PC-9 (cell line): ENCODE data around the gene ATXN3L. TPM values are rescaled to one million over a fixed set of nuclear protein-coding genes. Genes with fewer than 3 reads are reported as not detected.

Source experiments
- BruUV-seq: library from RNA; stranded (reverse); fragments of 400-500 nt; replicated peaks from 2 replicates; lab custom pipeline; 2021; lab: Mats Ljungman, UMichigan
- CTCF ChIA-PET: fragments of 300-600 bp; sonication (Branson Sonifier 250); formaldehyde crosslinking; loops from one replicate; lab custom pipeline; 2022; ENCODE audit warnings: antibody characterized with exemption; lab: Charles Lee
- POLR2A ChIA-PET: fragments of 300-600 bp; sonication (Branson Sonifier 250); formaldehyde crosslinking; loops from one replicate; lab custom pipeline; 2022; ENCODE audit warnings: antibody characterized with exemption; ENCODE audit not compliant: unreplicated experiment; lab: Charles Lee
- DNase-seq, 2 experiments: peaks; one replicate each; pipeline versions ENCODE4 v3.0.0 to v3.0.0-alpha.2; 2015 to 2022; ENCODE audit warnings: mixed read lengths in 1 of 2
- H2AFZ ChIP-seq: fragments of 200-600 bp; sonication (generic); 2 replicates; pipeline ENCODE4 v1.8.1; 2017; ENCODE audit warnings: antibody characterized with exemption
- H3F3A ChIP-seq: fragments of 200-600 bp; sonication (generic); 2 replicates; pipeline ENCODE4 v1.8.1; 2017; ENCODE audit warnings: antibody characterized with exemption, mild to moderate bottlenecking, low read depth; ENCODE audit not compliant: insufficient read depth
- H3K27ac ChIP-seq: fragments of 200-600 bp; sonication (generic); 2 replicates; pipeline ENCODE4 v1.6.1; 2016; ENCODE audit warnings: mixed run types
- H3K27me3 ChIP-seq: fragments of 200-600 bp; sonication (generic); 2 replicates; pipeline ENCODE4 v1.6.1; 2016; ENCODE audit warnings: low read depth, mixed run types; ENCODE audit not compliant: insufficient read depth
- H3K36me3 ChIP-seq: fragments of 200-600 bp; sonication (generic); 2 replicates; pipeline ENCODE4 v1.6.1; 2016; ENCODE audit warnings: low read depth, mixed run types
- H3K4me1 ChIP-seq: fragments of 200-600 bp; sonication (generic); replicated peaks from 2 replicates; pipeline ENCODE4 v1.6.1; 2016; ENCODE audit warnings: mixed run types; ENCODE audit not compliant: insufficient read depth
- H3K4me2 ChIP-seq: fragments of 200-600 bp; sonication (generic); 2 replicates; pipeline ENCODE4 v1.6.1; 2017; ENCODE audit warnings: mixed run types
- H3K4me3 ChIP-seq: fragments of 200-600 bp; sonication (generic); 2 replicates; pipeline ENCODE4 v1.6.1; 2016; ENCODE audit warnings: mixed run types
- H3K79me2 ChIP-seq: fragments of 200-600 bp; sonication (generic); 2 replicates; pipeline ENCODE4 v1.6.1; 2017; ENCODE audit warnings: low read depth, mixed run types
- H3K9me2 ChIP-seq: fragments of 200-600 bp; sonication (generic); 2 replicates; pipeline ENCODE4 v1.8.1; 2017; ENCODE audit warnings: mild to moderate bottlenecking; ENCODE audit not compliant: insufficient read depth
- H3K9me3 ChIP-seq: fragments of 200-600 bp; sonication (generic); 2 replicates; pipeline ENCODE4 v1.8.1; 2016; ENCODE audit warnings: low read depth; ENCODE audit not compliant: insufficient read depth
- H4K20me1 ChIP-seq: fragments of 200-600 bp; sonication (generic); 2 replicates; pipeline ENCODE4 v1.8.1; 2017; ENCODE audit not compliant: insufficient read depth
- EZH2 ChIP-seq: fragments of 200-600 bp; sonication (generic); IDR thresholded peaks from 2 replicates; pipeline ENCODE4 v1.8.0; 2017; ENCODE audit warnings: antibody characterized with exemption, low read depth
- intact Hi-C: fragments of 100-400 bp; cut with micrococcal nuclease; formaldehyde crosslinking; loops from one replicate; pipeline ENCODE4 v1.10.0; 2022; ENCODE audit not compliant: unreplicated experiment
- total RNA-seq: library from RNA; stranded (reverse); gene quantifications from 2 replicates; pipeline ENCODE4 v1.2.3, GENCODE V29; 2021
- TF ChIP-seq, protein P1 (sequence below): fragments of 200-600 bp; sonication (generic); conservative IDR thresholded peaks from 2 replicates; pipeline ENCODE4 v1.6.1; 2017; ENCODE audit warnings: mixed run types, antibody characterized with exemption, mild to moderate bottlenecking, moderate library complexity

Gene ATXN3L
- total RNA-seq, 1 experiment from 2014 or later: not detected

DNA sequence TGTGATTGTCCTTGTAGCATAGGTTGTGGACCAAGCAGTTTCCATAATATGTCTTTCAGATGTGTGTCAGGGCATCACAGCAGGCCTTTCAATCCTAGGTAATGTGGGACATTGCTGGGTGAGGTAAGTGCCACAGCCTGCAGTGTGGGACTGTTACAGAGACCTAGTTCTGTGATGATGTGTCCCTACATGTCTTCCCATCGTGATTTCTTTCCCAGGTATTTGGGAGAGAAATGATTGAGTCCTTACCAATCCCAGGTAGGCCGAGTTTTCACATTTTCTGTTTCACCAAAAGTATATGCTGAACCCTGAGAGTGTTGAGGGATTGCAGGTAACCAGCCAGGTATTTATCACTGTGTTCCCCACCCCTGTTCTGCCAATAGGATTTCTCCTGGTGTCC, 10.6 kb upstream of the ATXN3L start:
- TF ChIP-seq, protein P1, sequence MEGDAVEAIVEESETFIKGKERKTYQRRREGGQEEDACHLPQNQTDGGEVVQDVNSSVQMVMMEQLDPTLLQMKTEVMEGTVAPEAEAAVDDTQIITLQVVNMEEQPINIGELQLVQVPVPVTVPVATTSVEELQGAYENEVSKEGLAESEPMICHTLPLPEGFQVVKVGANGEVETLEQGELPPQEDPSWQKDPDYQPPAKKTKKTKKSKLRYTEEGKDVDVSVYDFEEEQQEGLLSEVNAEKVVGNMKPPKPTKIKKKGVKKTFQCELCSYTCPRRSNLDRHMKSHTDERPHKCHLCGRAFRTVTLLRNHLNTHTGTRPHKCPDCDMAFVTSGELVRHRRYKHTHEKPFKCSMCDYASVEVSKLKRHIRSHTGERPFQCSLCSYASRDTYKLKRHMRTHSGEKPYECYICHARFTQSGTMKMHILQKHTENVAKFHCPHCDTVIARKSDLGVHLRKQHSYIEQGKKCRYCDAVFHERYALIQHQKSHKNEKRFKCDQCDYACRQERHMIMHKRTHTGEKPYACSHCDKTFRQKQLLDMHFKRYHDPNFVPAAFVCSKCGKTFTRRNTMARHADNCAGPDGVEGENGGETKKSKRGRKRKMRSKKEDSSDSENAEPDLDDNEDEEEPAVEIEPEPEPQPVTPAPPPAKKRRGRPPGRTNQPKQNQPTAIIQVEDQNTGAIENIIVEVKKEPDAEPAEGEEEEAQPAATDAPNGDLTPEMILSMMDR: no peak
- TF ChIP-seq EZH2: no peak
- CTCF ChIA-PET: no interaction called here
- Histone ChIP-seq H2AFZ (no peak overlapping the region), H3K4me2 (no peak overlapping the region), H3K4me3 (no peak overlapping the region), H3K36me3 (no peaks in the 10 kb centered on the region), H3K9me2 (no peaks in the 10 kb centered on the region), H3K4me1 (no peaks in the 10 kb centered on the region), H3F3A (no peaks in the 10 kb centered on the region), H3K27ac (no peak overlapping the region), H3K9me3 (no peaks in the 10 kb centered on the region), H4K20me1 (no peaks in the 10 kb centered on the region), H3K79me2 (no peaks in the 10 kb centered on the region), H3K27me3 (no peaks in the 10 kb centered on the region)
- intact Hi-C loops: no loop called here
- BruUV-seq: no TSS peak
- POLR2A ChIA-PET: no interaction called here
- DNase-seq: no peak

DNA sequence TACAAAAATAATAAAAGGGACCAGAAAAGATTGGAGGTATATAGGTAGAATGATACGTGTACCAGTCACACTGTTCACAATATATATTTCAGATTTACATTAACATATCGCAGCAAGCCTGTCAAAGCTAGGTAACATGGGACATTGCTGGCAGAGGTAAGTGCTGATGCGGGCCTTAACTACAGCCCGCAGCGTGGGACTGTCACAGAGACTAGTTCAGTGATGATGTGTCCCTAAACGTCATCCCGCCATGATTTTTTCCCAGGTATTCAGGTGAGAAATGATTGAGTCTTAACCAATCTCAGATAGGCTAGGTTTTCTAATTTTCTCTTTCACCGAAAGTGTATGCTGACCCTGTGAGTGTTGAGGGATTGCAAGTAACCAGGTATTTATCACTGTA, 7.8 kb upstream of the ATXN3L start:
- intact Hi-C loops: no loop called here
- ChIA-PET POLR2A (no interaction called here), CTCF (no interaction called here)
- no peaks in the 10 kb centered on the region for H3F3A ChIP-seq
- no peak overlapping the region for H3K4me2 ChIP-seq
- BruUV-seq: no TSS peak
- H4K20me1 ChIP-seq: no peaks in the 10 kb centered on the region
- H3K27me3 ChIP-seq: no peaks in the 10 kb centered on the region
- no peaks in the 10 kb centered on the region for H3K4me1 ChIP-seq
- no peak overlapping the region for H3K4me3 ChIP-seq
- H3K36me3 ChIP-seq: no peaks in the 10 kb centered on the region
- H3K79me2 ChIP-seq: no peaks in the 10 kb centered on the region
- H2AFZ ChIP-seq: no peak overlapping the region
- no peaks in the 10 kb centered on the region for H3K9me2 ChIP-seq
- TF ChIP-seq, protein P1: no peak
- TF ChIP-seq EZH2: no peak
- H3K27ac ChIP-seq: no peak overlapping the region
- no peaks in the 10 kb centered on the region for H3K9me3 ChIP-seq
- no peak for DNase-seq

DNA sequence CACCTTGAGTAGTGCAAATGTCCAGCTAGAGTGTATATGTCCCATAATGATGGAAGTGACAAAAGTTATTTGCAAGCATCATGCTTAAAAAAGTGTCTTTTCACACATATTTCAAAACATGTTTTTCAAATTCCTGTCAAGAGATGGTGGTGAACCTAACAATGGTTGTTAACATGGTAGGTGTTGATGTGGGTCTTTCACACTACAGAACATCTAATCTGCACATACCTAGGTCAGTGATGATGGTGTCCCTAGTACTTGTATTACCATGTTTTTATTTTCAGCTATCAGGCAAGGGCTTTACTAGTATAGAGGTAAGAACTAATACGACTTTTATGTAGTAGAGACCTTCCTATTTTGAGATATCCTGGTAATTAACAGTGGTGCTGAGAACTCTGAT, 3.4 kb upstream of the ATXN3L start:
- no peaks in the 10 kb centered on the region for H3K4me1 ChIP-seq
- no peak overlapping the region for H3K27ac ChIP-seq
- no peaks in the 10 kb centered on the region for H3K27me3 ChIP-seq
- no peaks in the 10 kb centered on the region for H3K36me3 ChIP-seq
- no peaks in the 10 kb centered on the region for H3K9me2 ChIP-seq
- H2AFZ ChIP-seq: no peak overlapping the region
- intact Hi-C loops: no loop called here
- H3K4me2 ChIP-seq: no peak overlapping the region
- DNase-seq: no peak
- H3F3A ChIP-seq: no peaks in the 10 kb centered on the region
- BruUV-seq: no TSS peak
- H3K9me3 ChIP-seq: no peaks in the 10 kb centered on the region
- TF ChIP-seq EZH2: no peak
- TF ChIP-seq, protein P1: no peak
- no peaks in the 10 kb centered on the region for H3K79me2 ChIP-seq
- POLR2A ChIA-PET: no interaction called here
- CTCF ChIA-PET: no interaction called here
- no peaks in the 10 kb centered on the region for H4K20me1 ChIP-seq
- no peak overlapping the region for H3K4me3 ChIP-seq
